PC-9 (cell line): ENCODE results near the gene VPS36. TPM values are rescaled to one million over a fixed set of nuclear protein-coding genes. Genes with fewer than 3 reads are reported as not detected.

Source experiments
- BruUV-seq: library from RNA; stranded (reverse); fragments of 400-500 nt; replicated peaks from 2 replicates; lab custom pipeline; 2021; lab: Mats Ljungman, UMichigan
- CTCF ChIA-PET: fragments of 300-600 bp; sonication (Branson Sonifier 250); formaldehyde crosslinking; loops from one replicate; lab custom pipeline; 2022; ENCODE audit warnings: antibody characterized with exemption; lab: Charles Lee
- POLR2A ChIA-PET: fragments of 300-600 bp; sonication (Branson Sonifier 250); formaldehyde crosslinking; loops from one replicate; lab custom pipeline; 2022; ENCODE audit warnings: antibody characterized with exemption; ENCODE audit not compliant: unreplicated experiment; lab: Charles Lee
- DNase-seq, 2 experiments: peaks; one replicate each; pipeline versions ENCODE4 v3.0.0 to v3.0.0-alpha.2; 2015 to 2022; ENCODE audit warnings: mixed read lengths in 1 of 2
- H2AFZ ChIP-seq: fragments of 200-600 bp; sonication (generic); 2 replicates; pipeline ENCODE4 v1.8.1; 2017; ENCODE audit warnings: antibody characterized with exemption
- H3F3A ChIP-seq: fragments of 200-600 bp; sonication (generic); 2 replicates; pipeline ENCODE4 v1.8.1; 2017; ENCODE audit warnings: antibody characterized with exemption, mild to moderate bottlenecking, low read depth; ENCODE audit not compliant: insufficient read depth
- H3K27ac ChIP-seq: fragments of 200-600 bp; sonication (generic); 2 replicates; pipeline ENCODE4 v1.6.1; 2016; ENCODE audit warnings: mixed run types
- H3K27me3 ChIP-seq: fragments of 200-600 bp; sonication (generic); 2 replicates; pipeline ENCODE4 v1.6.1; 2016; ENCODE audit warnings: low read depth, mixed run types; ENCODE audit not compliant: insufficient read depth
- H3K36me3 ChIP-seq: fragments of 200-600 bp; sonication (generic); 2 replicates; pipeline ENCODE4 v1.6.1; 2016; ENCODE audit warnings: low read depth, mixed run types
- H3K4me1 ChIP-seq: fragments of 200-600 bp; sonication (generic); replicated peaks from 2 replicates; pipeline ENCODE4 v1.6.1; 2016; ENCODE audit warnings: mixed run types; ENCODE audit not compliant: insufficient read depth
- H3K4me2 ChIP-seq: fragments of 200-600 bp; sonication (generic); 2 replicates; pipeline ENCODE4 v1.6.1; 2017; ENCODE audit warnings: mixed run types
- H3K4me3 ChIP-seq: fragments of 200-600 bp; sonication (generic); 2 replicates; pipeline ENCODE4 v1.6.1; 2016; ENCODE audit warnings: mixed run types
- H3K79me2 ChIP-seq: fragments of 200-600 bp; sonication (generic); 2 replicates; pipeline ENCODE4 v1.6.1; 2017; ENCODE audit warnings: low read depth, mixed run types
- H3K9me2 ChIP-seq: fragments of 200-600 bp; sonication (generic); 2 replicates; pipeline ENCODE4 v1.8.1; 2017; ENCODE audit warnings: mild to moderate bottlenecking; ENCODE audit not compliant: insufficient read depth
- H3K9me3 ChIP-seq: fragments of 200-600 bp; sonication (generic); 2 replicates; pipeline ENCODE4 v1.8.1; 2016; ENCODE audit warnings: low read depth; ENCODE audit not compliant: insufficient read depth
- H4K20me1 ChIP-seq: fragments of 200-600 bp; sonication (generic); 2 replicates; pipeline ENCODE4 v1.8.1; 2017; ENCODE audit not compliant: insufficient read depth
- CTCF ChIP-seq: fragments of 200-600 bp; sonication (generic); conservative IDR thresholded peaks from 2 replicates; pipeline ENCODE4 v1.6.1; 2017; ENCODE audit warnings: mixed run types, antibody characterized with exemption, mild to moderate bottlenecking, moderate library complexity
- EZH2 ChIP-seq: fragments of 200-600 bp; sonication (generic); IDR thresholded peaks from 2 replicates; pipeline ENCODE4 v1.8.0; 2017; ENCODE audit warnings: antibody characterized with exemption, low read depth
- intact Hi-C: fragments of 100-400 bp; cut with micrococcal nuclease; formaldehyde crosslinking; loops from one replicate; pipeline ENCODE4 v1.10.0; 2022; ENCODE audit not compliant: unreplicated experiment
- total RNA-seq: library from RNA; stranded (reverse); gene quantifications from 2 replicates; pipeline ENCODE4 v1.2.3, GENCODE V29; 2021

The VPS36 gene
- total RNA-seq, 1 experiment from 2014 or later = 31.6 TPM

- H3K4me2 ChIP-seq = no peak overlapping the region
- no peaks in the 10 kb centered on the region for H3K9me3 ChIP-seq
- no peaks in the 10 kb centered on the region for H3F3A ChIP-seq
- no peaks in the 10 kb centered on the region for H3K9me2 ChIP-seq
- H3K27me3 ChIP-seq = no peaks in the 10 kb centered on the region
- no peaks in the 10 kb centered on the region for H4K20me1 ChIP-seq
- no peak for DNase-seq
- no peak overlapping the region for H3K27ac ChIP-seq
- TF ChIP-seq EZH2 = no peak
- TF ChIP-seq CTCF = no peak
- no peak overlapping the region for H2AFZ ChIP-seq
- CTCF ChIA-PET = no interaction called here
- POLR2A ChIA-PET = no interaction called here
- peaks cover 8% of the 10 kb centered on the region; the same call in 1 of the 2 replicates for H3K36me3 ChIP-seq
- BruUV-seq = no TSS peak
- no peak overlapping the region for H3K4me3 ChIP-seq
- H3K79me2 ChIP-seq = no peaks in the 10 kb centered on the region
- intact Hi-C loops = no loop called here
- H3K4me1 ChIP-seq = no peaks in the 10 kb centered on the region
Observed at GRCh38 chr13:52419080-52419479, 31.4 kb downstream of the VPS36 start.

GRCh38 chr13:52414963-52415362 is 35.5 kb downstream of the VPS36 start:
- H3K4me2 ChIP-seq = no peak overlapping the region
- ChIA-PET CTCF (no interaction called here), POLR2A (no interaction called here)
- no peaks in the 10 kb centered on the region for H4K20me1 ChIP-seq
- H3F3A ChIP-seq = peaks cover 2% of the 10 kb centered on the region; the same call in 1 of the 2 replicates
- no peaks in the 10 kb centered on the region for H3K9me2 ChIP-seq
- TF ChIP-seq EZH2 = no peak
- TF ChIP-seq CTCF = no peak
- H3K79me2 ChIP-seq = no peaks in the 10 kb centered on the region
- BruUV-seq = no TSS peak
- no peak for DNase-seq
- H3K4me1 ChIP-seq = no peaks in the 10 kb centered on the region
- no peak overlapping the region for H3K4me3 ChIP-seq
- peaks cover 5% of the 10 kb centered on the region for H3K36me3 ChIP-seq
- no peak overlapping the region for H3K27ac ChIP-seq
- H3K27me3 ChIP-seq = no peaks in the 10 kb centered on the region
- intact Hi-C loops = no loop called here
- no peaks in the 10 kb centered on the region for H3K9me3 ChIP-seq
- no peak overlapping the region for H2AFZ ChIP-seq

- no peaks in the 10 kb centered on the region for H3K27me3 ChIP-seq
- no peak overlapping the region for H2AFZ ChIP-seq
- H3K4me3 ChIP-seq = no peak overlapping the region
- no peak overlapping the region for H3K27ac ChIP-seq
- H3K9me2 ChIP-seq = no peaks in the 10 kb centered on the region
- no peak overlapping the region for H3K4me2 ChIP-seq
- ChIA-PET POLR2A (no interaction called here), CTCF (no interaction called here)
- no peaks in the 10 kb centered on the region for H3K4me1 ChIP-seq
- DNase-seq = no peak
- no peaks in the 10 kb centered on the region for H3K9me3 ChIP-seq
- H3K79me2 ChIP-seq = no peaks in the 10 kb centered on the region
- no TSS peak for BruUV-seq
- H3K36me3 ChIP-seq = peaks cover 5% of the 10 kb centered on the region
- no peaks in the 10 kb centered on the region for H4K20me1 ChIP-seq
- intact Hi-C loops = no loop called here
- H3F3A ChIP-seq = peaks cover 2% of the 10 kb centered on the region; the same call in 1 of the 2 replicates
- no peak for TF ChIP-seq EZH2
- no peak for TF ChIP-seq CTCF
Observed at GRCh38 chr13:52414051-52414450, 36.4 kb downstream of the VPS36 start.
